Ishikawa (cell line): ENCODE data around the gene PCBP3.

Experiments
- CEBPB ChIP-seq: IDR thresholded peaks from 2 replicates; pipeline ENCODE4 v1.6.1; 2012
- CREB1 ChIP-seq: IDR thresholded peaks from 2 replicates; pipeline ENCODE4 v1.6.1; 2012; ENCODE audit warnings: low read depth
- EGR1 ChIP-seq: IDR thresholded peaks from 2 replicates; pipeline ENCODE4 v1.6.1; 2012
- EP300 ChIP-seq: IDR thresholded peaks from 2 replicates; pipeline ENCODE4 v1.6.1; 2012; ENCODE audit warnings: borderline replicate concordance
- FOXM1 ChIP-seq: IDR thresholded peaks from 2 replicates; pipeline ENCODE4 v1.6.1; 2012; ENCODE audit warnings: low read depth, borderline replicate concordance
- NFIC ChIP-seq: IDR thresholded peaks from 2 replicates; pipeline ENCODE4 v1.6.1; 2012
- RAD21 ChIP-seq: IDR thresholded peaks from 2 replicates; pipeline ENCODE4 v1.6.1; 2012; ENCODE audit warnings: low read depth
- TAF1 ChIP-seq: IDR thresholded peaks from 2 replicates; pipeline ENCODE4 v1.6.1; 2012; ENCODE audit warnings: low read depth, mild to moderate bottlenecking
- TCF12 ChIP-seq: IDR thresholded peaks from 2 replicates; pipeline ENCODE4 v1.6.1; 2012; ENCODE audit warnings: low read depth
- TEAD4 ChIP-seq: IDR thresholded peaks from 2 replicates; pipeline ENCODE4 v1.6.1; 2012
- USF1 ChIP-seq: IDR thresholded peaks from 2 replicates; pipeline ENCODE4 v1.6.1; 2012
- YY1 ChIP-seq: IDR thresholded peaks from 2 replicates; pipeline ENCODE4 v1.6.1; 2012; ENCODE audit warnings: low read depth
- ZBTB7A ChIP-seq: IDR thresholded peaks from 2 replicates; pipeline ENCODE4 v1.6.1; 2012; ENCODE audit warnings: low read depth
- TF ChIP-seq, protein P1 (sequence below): IDR thresholded peaks from 2 replicates; pipeline ENCODE4 v1.6.1; 2012; ENCODE audit warnings: low read depth, mild to moderate bottlenecking
- TF ChIP-seq, protein P2 (sequence below): IDR thresholded peaks from 2 replicates; pipeline ENCODE4 v1.6.1; 2012

PCBP3 gene

GRCh38 chr21:45725844-45726200 is 82.3 kb downstream of the PCBP3 start:
- TF ChIP-seq CEBPB (no peak), TEAD4 (no peak), FOXM1 (no peak), CREB1 (no peak), EGR1 (no peak), TAF1 (no peak)
- TF ChIP-seq, protein P1, sequence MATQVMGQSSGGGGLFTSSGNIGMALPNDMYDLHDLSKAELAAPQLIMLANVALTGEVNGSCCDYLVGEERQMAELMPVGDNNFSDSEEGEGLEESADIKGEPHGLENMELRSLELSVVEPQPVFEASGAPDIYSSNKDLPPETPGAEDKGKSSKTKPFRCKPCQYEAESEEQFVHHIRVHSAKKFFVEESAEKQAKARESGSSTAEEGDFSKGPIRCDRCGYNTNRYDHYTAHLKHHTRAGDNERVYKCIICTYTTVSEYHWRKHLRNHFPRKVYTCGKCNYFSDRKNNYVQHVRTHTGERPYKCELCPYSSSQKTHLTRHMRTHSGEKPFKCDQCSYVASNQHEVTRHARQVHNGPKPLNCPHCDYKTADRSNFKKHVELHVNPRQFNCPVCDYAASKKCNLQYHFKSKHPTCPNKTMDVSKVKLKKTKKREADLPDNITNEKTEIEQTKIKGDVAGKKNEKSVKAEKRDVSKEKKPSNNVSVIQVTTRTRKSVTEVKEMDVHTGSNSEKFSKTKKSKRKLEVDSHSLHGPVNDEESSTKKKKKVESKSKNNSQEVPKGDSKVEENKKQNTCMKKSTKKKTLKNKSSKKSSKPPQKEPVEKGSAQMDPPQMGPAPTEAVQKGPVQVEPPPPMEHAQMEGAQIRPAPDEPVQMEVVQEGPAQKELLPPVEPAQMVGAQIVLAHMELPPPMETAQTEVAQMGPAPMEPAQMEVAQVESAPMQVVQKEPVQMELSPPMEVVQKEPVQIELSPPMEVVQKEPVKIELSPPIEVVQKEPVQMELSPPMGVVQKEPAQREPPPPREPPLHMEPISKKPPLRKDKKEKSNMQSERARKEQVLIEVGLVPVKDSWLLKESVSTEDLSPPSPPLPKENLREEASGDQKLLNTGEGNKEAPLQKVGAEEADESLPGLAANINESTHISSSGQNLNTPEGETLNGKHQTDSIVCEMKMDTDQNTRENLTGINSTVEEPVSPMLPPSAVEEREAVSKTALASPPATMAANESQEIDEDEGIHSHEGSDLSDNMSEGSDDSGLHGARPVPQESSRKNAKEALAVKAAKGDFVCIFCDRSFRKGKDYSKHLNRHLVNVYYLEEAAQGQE: no peak

GRCh38 chr21:45726438-45726837 is 82.9 kb downstream of the PCBP3 start:
- TF ChIP-seq ZBTB7A (no peak), TAF1 (no peak), NFIC (no peak), FOXM1 (no peak), TEAD4 (no peak), EGR1 (no peak), CEBPB (no peak), RAD21 (no peak), YY1 (no peak), EP300 (no peak), CREB1 (no peak), USF1 (no peak), TCF12 (no peak)
- TF ChIP-seq, protein P1: no peak
- TF ChIP-seq, protein P2, sequence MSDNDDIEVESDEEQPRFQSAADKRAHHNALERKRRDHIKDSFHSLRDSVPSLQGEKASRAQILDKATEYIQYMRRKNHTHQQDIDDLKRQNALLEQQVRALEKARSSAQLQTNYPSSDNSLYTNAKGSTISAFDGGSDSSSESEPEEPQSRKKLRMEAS: no peak

GRCh38 chr21:45727390-45727789 is 83.9 kb downstream of the PCBP3 start:
- TF ChIP-seq CEBPB: no peak
- no peak for TF ChIP-seq YY1
- TF ChIP-seq NFIC: no peak
- no peak for TF ChIP-seq USF1
- TF ChIP-seq EGR1: no peak
- no peak for TF ChIP-seq CREB1
- no peak for TF ChIP-seq TCF12
- no peak for TF ChIP-seq EP300
- TF ChIP-seq, protein P1: no peak
- no peak for TF ChIP-seq RAD21
- no peak for TF ChIP-seq TAF1
- no peak for TF ChIP-seq ZBTB7A
- TF ChIP-seq TEAD4: no peak
- no peak for TF ChIP-seq FOXM1
- TF ChIP-seq, protein P2: no peak

DNA sequence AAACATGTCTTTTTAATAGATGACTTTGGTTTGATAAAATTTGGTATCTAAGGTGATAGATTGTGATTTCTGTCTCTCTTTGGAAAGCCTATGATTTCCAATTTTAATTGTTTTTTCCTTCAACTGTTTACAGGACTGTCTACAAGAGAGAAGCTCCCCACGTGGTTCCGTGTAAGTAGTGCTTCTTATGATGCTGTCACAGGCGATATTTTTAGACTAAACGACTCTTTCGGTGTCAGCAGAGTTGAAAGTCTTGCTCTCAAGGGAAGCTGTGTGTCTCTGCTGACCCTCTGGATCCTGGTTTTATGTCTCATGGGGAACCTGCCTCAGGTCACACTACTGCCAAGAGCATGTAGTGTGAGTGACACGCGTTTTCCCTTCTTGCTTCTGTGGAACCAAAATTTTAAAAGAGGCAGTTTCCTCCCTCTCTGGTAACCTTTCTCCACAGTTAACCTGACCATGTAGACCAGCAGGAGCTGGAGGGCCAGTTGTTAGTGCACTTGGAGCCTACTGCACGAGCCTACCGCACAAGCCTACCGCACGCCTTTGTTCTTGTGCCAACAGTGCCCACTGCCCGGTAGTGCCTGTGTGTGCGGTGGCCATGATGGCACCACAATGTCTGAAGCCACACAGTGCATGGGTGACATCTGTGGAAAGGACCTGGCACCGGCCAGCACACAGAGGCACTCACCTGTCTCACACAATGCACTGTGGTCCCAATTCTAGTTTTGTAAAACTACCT is 91.9 kb downstream of the PCBP3 start:
- no peak for TF ChIP-seq ZBTB7A
- TF ChIP-seq USF1: no peak
- TF ChIP-seq CREB1: no peak
- no peak for TF ChIP-seq YY1
- no peak for TF ChIP-seq EGR1
- TF ChIP-seq, protein P1: no peak
- no peak for TF ChIP-seq NFIC
- no peak for TF ChIP-seq FOXM1
- no peak for TF ChIP-seq EP300
- no peak for TF ChIP-seq RAD21
